ENCODE data around the gene WDR38. TPM values are rescaled to one million over a fixed set of nuclear protein-coding genes. Genes with fewer than 3 reads are reported as not detected.
A peak's percentile ranks its signal among the peaks of the same experiment; 100 is the strongest.

The WDR38 gene
- total RNA-seq, 1 donor from 2014 or later = not detected

GRCh38 chr9:124857533-124858162 is 4.4 kb downstream of the WDR38 start:
- Mint-ChIP-seq H3K9me3 (ENCODE audit: low read depth) (no peaks in the 10 kb centered on the region), H3K27ac (peak overlapping the region; percentile 73), H3K4me3 (ENCODE audit: low read depth) (no peak overlapping the region), H3K36me3 (ENCODE audit: insufficient read depth) (peaks cover 11% of the 10 kb centered on the region), H3K4me1 (ENCODE audit: low read depth) (peaks cover 15% of the 10 kb centered on the region), H3K27me3 (peaks cover 2% of the 10 kb centered on the region)
- TF ChIP-seq CTCF (IDR thresholded peaks at IDR 0.05; ENCODE audit: unreplicated experiment) = no peak
- DNase-seq (ENCODE audit: low spot score, unreplicated experiment) = no peak

- H3K4me3 Mint-ChIP-seq (ENCODE audit: low read depth) = no peak overlapping the region
- H3K9me3 Mint-ChIP-seq (ENCODE audit: low read depth) = no peaks in the 10 kb centered on the region
- no peak overlapping the region for H3K27ac Mint-ChIP-seq
- peaks cover 16% of the 10 kb centered on the region for H3K4me1 Mint-ChIP-seq (ENCODE audit: low read depth)
- no peak for DNase-seq (ENCODE audit: low spot score, unreplicated experiment)
- TF ChIP-seq CTCF (IDR thresholded peaks at IDR 0.05; ENCODE audit: unreplicated experiment) = no peak
- H3K27me3 Mint-ChIP-seq = no peaks in the 10 kb centered on the region
- peaks cover 11% of the 10 kb centered on the region for H3K36me3 Mint-ChIP-seq (ENCODE audit: insufficient read depth)
Observed at GRCh38 chr9:124858330-124859046, 5.2 kb downstream of the WDR38 start.

- peak overlapping the region; percentile 97 for H3K4me3 Mint-ChIP-seq (ENCODE audit: low read depth)
Observed at GRCh38 chr9:124859803-124860581, 6.7 kb downstream of the WDR38 start.

DNA sequence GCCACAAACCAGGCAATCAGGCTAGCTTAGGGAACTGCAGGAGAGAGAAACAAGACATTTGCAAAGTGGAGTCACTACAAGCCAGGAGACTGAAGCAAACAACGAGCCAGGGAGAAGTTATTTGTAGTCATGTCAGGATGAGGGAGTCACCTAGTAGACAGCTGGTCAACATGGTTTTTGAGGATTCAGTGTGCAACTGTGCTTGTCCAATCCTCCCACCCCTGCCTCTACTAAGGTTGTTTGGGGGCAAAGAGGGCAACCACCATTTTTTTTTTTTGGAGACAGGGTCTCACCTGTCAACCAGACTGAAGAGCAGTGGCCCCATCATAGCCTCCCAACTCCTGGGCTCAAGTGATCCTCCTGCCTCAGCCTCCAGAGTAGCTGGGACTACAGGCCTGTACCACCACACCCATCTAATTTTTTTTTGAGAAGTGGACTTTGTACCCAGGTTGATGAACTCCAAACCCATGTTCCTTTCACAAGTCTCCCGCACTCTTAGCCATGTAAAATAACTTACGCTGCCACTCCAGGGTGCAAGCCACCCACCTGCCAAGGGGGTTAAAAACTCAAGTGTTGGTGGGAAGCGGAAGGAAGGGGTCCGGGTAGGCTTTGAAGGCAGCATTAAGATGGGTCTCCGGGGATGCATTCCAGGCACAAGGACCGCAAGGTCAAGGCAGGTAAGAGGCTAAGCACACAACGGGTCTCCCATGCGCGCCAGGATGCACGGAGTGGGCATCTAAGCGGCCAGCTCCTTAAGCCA is 7.5 kb downstream of the WDR38 start:
- peaks cover 16% of the 10 kb centered on the region for H3K4me1 Mint-ChIP-seq (ENCODE audit: low read depth)
- H3K9me3 Mint-ChIP-seq (ENCODE audit: low read depth) = no peaks in the 10 kb centered on the region
- H3K27ac Mint-ChIP-seq = peak overlapping the region; percentile 98
- peaks cover 11% of the 10 kb centered on the region for H3K36me3 Mint-ChIP-seq (ENCODE audit: insufficient read depth)
- no peak for DNase-seq (ENCODE audit: low spot score, unreplicated experiment)
- H3K4me3 Mint-ChIP-seq (ENCODE audit: low read depth) = peak overlapping the region; percentile 97
- no peaks in the 10 kb centered on the region for H3K27me3 Mint-ChIP-seq
- TF ChIP-seq CTCF (IDR thresholded peaks at IDR 0.05; ENCODE audit: unreplicated experiment) = no peak

More at GRCh38 chr9:124859803-124860581, 6.7 kb downstream of the WDR38 start:
- no peaks in the 10 kb centered on the region for H3K27me3 Mint-ChIP-seq
- H3K9me3 Mint-ChIP-seq (ENCODE audit: low read depth) = no peaks in the 10 kb centered on the region
- TF ChIP-seq CTCF (IDR thresholded peaks at IDR 0.05; ENCODE audit: unreplicated experiment) = no peak
- H3K4me1 Mint-ChIP-seq (ENCODE audit: low read depth) = peaks cover 16% of the 10 kb centered on the region
- peaks cover 11% of the 10 kb centered on the region for H3K36me3 Mint-ChIP-seq (ENCODE audit: insufficient read depth)
- peak overlapping the region; percentile 50 for H3K27ac Mint-ChIP-seq
- DNase-seq (ENCODE audit: low spot score, unreplicated experiment) = no peak

Data from progenitor cell of endocrine pancreas (in vitro differentiated cells).